GM12874 (cell line): Measurements from ENCODE around the gene ADGRE3.

Experiments used
- CTCF ChIP-seq: IDR thresholded peaks from 2 replicates; pipeline ENCODE4 v1.5.1; 2011; ENCODE audit warnings: low read depth, mild to moderate bottlenecking, control low read depth, low read length, moderate library complexity; ENCODE audit not compliant: insufficient read depth

The ADGRE3 gene

GRCh38 chr19:14580623-14581237 lies 93.9 kb downstream of the ADGRE3 start:
- peak; percentile 36; the same call in 1 of the 2 replicates for TF ChIP-seq CTCF

GRCh38 chr19:14577885-14578427 lies 96.7 kb downstream of the ADGRE3 start:
- no peak for TF ChIP-seq CTCF

- TF ChIP-seq CTCF: no peak
Measured at GRCh38 chr19:14577264-14577663, 97.4 kb downstream of the ADGRE3 start.

- no peak for TF ChIP-seq CTCF
Measured at GRCh38 chr19:14576363-14576762, 98.3 kb downstream of the ADGRE3 start.

GRCh38 chr19:14575428-14575980 lies 99.1 kb downstream of the ADGRE3 start:
- TF ChIP-seq CTCF: no peak

GRCh38 chr19:14571695-14572490 lies 102.8 kb downstream of the ADGRE3 start, which contains the start of gene NDUFB7:
TSS of gene NDUFB7 (minus strand) at chr19:14572066. CDS start at chr19:14572000, 66 bp downstream.
- peak; percentile 91 for TF ChIP-seq CTCF

- TF ChIP-seq CTCF: no peak
Measured at GRCh38 chr19:14570864-14571527, 103.6 kb downstream of the ADGRE3 start.
